Stimulated activated CD4-positive, alpha-beta T cell treated with anti-CD3 and anti-CD28 coated beads, Interleukin-4, amount 100 ng/mL, for 1 hour (primary cell): ENCODE data around the gene TMEM63B.
"Not testable (repeated sequence)": the region's sequence is repeated elsewhere in the genome, so short reads cannot be mapped to it uniquely, and the experiment has no call there.

Source experiments
- DNase-seq: peaks from one replicate; pipeline ENCODE4 v3.0.0-alpha.2; 2020

The TMEM63B gene

DNA sequence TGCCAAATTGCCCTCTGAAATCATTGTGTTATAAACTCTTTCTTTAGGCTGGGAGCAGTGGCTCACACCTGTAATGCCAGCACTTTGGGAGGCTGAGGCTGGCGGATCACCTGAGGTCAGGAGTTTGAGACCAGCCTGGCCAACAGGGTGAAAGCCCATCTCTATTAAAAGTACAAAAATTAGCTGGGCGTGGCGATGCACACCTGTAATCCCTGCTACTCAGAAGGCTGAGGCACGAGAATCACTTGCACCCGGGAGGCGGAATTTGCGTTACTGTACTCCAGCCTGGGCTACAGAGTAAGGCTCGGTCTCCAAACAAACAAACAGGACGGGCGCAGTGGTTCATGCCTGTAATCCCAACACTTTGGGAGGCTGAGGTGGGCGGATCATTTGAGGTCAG, 69.0 kb downstream of the TMEM63B start:
- DNase-seq, result not testable (repeated sequence)

DNA sequence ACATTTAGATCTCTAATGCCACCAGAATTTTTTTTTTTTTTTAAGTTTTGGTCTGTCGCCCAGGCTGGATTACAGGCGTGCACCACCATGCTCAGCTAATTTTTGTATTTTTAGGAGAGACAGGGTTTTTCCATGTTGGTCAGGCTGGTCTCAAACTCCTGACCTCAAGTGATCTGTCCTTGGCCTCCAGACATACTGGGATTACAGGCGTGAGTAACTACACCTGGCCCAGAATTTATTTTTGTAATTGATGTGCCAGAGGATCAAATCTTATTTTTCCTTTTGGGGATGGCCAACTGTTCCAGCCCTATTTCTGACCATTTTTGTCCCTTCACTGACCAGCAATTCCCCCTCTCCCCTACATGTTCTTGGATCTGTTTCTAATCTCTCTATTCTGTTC, 71.3 kb downstream of the TMEM63B start:
- no peak for DNase-seq

GRCh38 chr6:44199883-44200282, 72.5 kb downstream of the TMEM63B start:
- DNase-seq, result no peak

- no peak for DNase-seq
Observed at GRCh38 chr6:44201200-44201599, 73.8 kb downstream of the TMEM63B start.

DNA sequence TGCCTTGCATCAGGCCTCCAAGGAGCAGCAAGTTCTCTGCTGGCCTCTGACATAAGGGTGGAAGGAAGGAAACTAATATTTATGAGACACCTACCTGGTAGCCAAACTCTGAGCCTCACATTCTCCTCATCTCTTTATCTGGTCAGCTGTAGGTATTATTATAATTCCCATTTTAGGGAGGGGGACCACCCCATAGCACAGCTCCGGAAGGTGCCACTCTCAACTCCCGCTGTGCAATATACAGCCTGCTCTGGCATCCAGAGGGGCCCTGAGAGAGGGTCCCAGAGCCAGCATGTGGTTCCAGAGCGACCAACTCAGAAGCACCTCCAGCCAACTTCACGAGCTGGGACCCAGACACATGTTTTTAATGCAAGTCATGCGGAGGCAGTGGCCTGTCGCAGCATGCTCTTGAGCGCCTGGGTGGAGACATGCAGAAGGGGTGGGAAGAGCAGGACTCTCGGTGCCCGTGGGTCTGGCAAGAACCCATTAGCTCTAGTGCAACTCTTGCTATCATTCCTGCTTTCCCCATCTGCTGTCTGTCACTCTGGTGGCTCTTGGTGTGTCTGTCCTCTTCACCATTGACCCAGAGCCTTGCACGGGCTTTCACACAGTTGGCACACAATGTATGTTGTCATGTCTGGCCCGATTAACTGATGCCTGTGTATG, 74.4 kb downstream of the TMEM63B start:
- no peak for DNase-seq

DNA sequence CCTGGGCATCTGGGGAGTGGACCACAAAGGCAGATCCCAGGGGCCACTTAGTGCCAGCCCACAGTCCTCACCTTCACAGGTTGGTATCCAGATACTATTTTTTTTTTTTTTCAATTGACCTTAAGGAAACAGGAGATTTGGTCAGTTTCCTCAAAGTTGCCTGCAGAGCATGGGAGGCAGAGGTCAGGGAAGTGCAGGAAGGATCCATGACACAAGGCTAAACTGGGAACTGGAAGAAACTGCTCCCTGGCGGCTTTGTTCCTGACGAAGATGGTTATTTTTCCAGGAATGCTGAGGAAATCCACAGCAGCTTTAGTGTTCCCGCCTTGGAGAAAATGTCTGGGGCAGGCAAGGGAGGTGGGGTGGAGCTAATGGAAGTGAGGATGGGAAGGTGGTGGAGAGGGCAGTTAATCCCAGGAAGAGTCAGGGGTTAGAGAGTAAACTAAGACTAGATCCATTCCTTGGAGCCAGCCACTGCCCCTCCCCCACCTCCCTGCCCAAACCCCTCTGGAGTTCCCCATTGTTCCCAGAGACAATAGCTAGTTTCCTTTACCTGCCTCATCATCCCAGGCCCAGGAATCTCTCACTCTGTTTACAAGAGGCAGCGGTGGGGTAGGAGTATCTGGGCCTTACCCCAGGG, 75.1 kb downstream of the TMEM63B start:
- no peak for DNase-seq

DNA sequence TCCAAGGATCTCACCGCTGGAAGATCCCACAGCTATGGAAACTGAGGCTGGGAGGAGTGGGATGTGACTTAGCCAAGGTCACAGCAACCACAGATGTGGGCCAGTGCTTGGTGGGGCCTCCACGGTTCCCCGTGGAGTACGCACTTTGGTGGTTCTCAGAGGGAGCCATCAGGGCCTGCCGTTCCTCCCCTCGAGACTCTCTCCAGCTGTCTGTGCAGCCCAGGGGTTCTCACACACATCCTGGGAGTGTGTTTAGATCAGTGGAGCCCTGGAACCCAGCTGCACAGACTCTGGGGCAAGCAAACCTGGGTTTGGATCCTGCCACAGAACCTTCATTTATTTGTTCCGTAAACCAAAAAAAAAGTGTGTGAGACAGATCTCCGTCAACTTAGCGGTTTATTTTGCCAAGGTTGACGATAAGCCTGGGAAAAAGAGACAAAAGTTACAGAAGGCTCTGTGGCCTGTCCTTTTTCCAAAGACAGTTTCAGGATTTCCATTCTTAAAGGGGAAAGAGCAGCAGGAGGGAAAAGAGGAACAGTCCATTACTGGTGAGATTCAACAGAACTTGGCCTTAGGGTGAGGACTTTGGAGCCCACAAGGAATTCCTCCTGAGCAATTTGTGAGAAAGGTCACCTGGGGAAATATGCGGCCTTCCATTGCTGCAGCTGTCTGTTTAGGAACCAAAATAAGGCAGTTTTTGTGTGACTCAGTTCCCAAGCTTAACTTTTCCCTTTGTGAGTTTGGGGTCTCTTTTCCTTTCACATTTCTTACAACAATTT, 75.8 kb downstream of the TMEM63B start:
- DNase-seq, result no peak

DNA sequence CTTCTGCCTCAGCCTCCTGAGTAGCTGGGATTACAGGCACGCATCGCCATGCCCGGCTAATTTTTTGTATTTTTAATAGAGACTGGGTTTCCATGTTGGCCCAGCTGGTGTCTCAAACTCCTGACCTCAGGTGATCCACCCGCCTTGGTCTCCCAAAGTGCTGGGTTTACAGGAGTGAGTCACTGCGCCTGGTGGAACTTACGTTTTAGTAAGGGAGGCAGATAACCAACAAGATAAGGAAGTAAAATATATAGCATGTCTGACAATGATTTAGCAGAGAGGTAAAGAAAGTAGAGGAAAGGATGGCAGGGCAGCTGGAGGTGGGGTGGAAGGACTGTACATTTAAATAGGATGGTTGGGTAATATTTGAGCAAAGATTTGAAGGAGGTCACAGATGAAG, 76.6 kb downstream of the TMEM63B start:
- no peak for DNase-seq
